GM21526 (cell line): ENCODE data around the gene DLGAP1.
"Not testable (repeated sequence)": the region's sequence is repeated elsewhere in the genome, so short reads cannot be mapped to it uniquely, and the experiment has no call there.

Source experiments
- ATAC-seq: cut with Tn5 transposase; IDR thresholded peaks from one replicate; pipeline ENCODE4 v1.9.1; 2021; ENCODE audit warnings: moderate library complexity; ENCODE audit not compliant: unreplicated experiment, low FRiP score

Gene DLGAP1

DNA sequence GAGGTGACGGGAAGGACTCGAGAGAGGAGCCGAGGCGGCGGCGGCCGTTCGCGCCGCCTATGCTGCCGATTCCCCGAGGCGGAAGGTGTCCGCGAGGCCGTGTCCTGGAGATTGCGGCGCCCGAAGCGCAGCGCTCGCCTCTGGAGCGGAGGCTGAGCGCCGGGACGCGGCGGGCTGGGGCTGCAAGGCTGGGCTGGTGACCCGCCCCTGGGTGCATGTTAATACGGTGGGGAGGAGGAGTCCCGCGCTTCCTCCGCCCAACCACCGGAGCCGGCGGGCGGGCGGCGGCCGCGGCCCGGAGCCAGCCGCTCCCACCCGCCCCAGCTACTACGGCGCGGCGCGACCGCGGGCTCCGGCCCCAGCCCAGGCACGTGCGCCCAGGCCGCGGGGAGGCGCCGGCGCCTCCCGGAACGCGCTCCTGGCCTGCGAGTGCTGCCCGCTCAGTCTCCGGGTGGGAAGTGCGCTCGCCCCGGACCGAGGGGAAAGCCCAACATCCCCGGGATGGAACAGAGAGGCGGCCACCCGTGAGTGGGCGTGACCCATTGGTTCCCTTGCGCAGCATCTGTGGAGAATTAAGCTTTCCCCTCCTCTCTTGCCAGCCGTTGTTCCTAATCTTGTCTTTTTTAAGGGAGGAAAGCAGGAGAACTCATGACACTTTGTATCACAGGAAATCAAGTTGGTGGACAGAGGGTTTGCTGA lies at the start of gene DLGAP1:
Gene DLGAP1 (minus strand): TSS at position 195 of the 699 bp plus-strand sequence.
- peak; percentile 88 for ATAC-seq

GRCh38 chr18:4494703-4495284 lies 39.7 kb upstream of the DLGAP1 start:
- not testable (repeated sequence) for ATAC-seq

GRCh38 chr18:4468511-4468910 lies 13.4 kb upstream of the DLGAP1 start:
- no peak for ATAC-seq

GRCh38 chr18:4454537-4455112 lies 482 bp downstream of the DLGAP1 start:
- peak; percentile 30 for ATAC-seq

DNA sequence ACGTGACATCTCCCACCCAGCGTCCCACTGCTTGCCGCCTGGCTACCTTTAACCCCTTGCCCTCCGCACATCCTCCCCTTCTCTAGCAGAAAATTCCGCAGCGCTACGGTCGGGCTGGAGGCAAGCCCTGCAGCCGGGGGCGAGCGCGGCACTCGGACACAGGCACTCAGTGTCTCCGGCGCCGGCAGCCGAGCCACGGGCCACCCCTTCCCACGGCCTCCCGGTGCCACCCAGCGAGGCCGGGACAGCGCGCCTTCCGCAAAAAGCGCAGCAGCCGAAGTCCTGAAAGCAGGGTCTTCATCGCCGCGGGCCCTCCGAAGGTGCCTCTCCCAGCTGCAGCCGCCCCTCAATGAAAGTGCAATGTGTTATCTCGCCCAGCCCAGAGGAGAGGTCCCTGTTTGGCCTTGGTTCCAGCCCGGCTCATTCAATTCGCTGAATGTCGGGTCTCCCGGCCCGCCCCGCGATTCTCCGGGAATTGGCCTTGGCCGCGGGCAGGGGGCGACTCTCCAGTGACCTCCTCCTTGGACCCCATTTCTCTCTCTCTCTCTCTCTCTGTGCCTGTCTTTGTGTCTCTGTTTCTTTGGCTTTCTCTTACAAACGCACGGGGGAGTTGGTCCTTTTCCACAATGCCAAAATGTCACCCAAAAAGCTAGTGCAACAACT lies 1.1 kb downstream of the DLGAP1 start:
- no peak for ATAC-seq

- no peak for ATAC-seq
Observed at GRCh38 chr18:4453567-4453873, 1.6 kb downstream of the DLGAP1 start.

GRCh38 chr18:4450065-4450658 lies 4.9 kb downstream of the DLGAP1 start:
- no peak for ATAC-seq

- no peak for ATAC-seq
Observed at GRCh38 chr18:4445902-4446301, 9.2 kb downstream of the DLGAP1 start.

DNA sequence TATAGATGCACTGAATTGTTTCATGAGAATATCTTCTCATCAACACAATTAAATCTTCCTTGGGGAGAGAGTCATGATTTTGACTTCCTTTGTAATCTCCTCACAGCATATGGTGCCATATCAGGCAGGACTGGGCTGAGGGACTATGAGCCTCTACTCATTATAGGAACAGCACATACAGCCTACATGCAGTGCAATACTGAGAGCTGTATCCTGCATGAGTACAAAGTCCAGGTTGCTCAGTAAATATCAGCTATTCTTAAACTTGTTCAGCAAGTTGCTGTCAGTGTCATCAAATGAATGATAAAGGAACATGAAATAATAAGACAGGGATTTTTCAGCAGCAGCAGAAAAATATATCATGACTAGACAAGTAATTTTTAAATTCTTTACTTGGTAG lies 10.8 kb downstream of the DLGAP1 start:
- ATAC-seq: no peak

DNA sequence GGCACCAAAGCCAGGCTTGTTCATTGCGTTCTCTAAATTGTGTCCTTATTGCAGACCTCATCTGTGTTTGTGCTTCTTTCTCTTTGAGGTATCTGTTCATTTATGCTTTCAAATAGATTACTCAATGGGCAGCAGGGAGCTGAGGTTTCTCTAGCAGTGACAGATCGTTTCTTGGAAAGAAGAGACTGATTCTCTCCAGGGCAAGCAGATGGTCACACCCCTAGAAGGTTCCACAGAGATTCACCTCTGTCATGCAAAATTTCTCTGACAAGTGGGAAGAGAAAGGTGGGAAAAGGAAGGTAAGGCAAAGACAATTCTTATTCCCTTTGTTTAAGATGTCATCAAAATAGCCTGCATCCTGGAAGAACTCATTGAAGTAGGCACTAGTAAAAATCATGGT lies 14.0 kb downstream of the DLGAP1 start:
- no peak for ATAC-seq

DNA sequence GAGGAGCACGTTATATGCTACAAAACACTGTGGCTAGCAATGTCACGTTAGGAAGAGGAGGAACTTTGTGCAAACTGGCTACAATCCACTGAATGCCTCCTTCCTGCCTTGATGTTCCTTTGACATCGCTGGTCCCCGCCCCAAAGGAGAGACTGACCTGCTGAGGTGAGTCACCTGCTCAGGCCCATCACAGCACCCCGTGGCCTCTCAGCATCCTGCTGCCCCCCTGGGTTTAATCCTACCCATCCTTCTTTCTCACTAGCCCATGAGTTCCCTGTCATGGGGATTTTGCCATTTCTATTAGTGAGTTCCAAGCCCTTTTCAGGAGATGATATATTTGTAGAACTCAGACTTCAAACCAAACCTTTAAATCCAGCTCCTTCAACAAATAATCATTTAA lies 16.2 kb downstream of the DLGAP1 start:
- ATAC-seq: no peak

DNA sequence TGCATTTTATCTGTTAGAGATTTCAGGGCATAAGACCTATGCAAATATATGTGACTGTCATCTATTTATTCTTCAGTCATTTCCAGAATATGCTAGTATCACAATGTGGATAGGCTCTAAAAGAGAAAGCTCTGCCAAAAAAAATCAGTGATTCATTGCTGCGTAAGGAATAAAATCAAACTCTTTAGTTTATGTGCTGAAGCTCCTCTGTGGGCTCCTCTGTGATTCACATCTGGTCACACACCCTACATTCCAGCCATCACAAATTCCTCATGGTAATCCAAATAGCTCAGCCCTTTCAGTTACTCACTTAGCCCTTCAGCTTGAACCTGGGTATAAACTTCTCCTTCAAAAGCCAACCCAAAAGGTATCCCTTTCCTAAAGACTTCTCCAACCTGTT lies 21.4 kb downstream of the DLGAP1 start:
- no peak for ATAC-seq

DNA sequence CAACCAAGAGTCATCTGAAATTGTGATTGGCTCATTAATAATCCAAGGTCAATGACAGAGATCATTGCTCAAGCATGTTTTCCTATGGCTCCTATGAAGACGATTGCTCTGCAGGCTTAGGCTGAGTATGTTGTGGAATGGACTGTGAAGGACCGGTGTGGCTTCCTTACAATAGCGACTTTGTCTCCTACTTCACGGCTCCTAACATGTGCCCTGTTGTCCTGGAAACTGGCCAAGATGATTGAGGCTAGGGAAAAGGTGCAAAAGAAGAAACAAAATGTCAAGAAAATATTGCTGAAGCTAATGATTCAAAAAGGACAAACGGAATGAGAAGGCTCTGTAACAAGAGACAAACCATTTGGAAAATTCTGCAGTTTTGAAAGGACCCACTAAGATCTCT lies 24.3 kb downstream of the DLGAP1 start:
- no peak for ATAC-seq

GRCh38 chr18:4417714-4418113 lies 37.4 kb downstream of the DLGAP1 start:
- no peak for ATAC-seq

GRCh38 chr18:4416976-4417375 lies 38.1 kb downstream of the DLGAP1 start:
- no peak for ATAC-seq

GRCh38 chr18:4412286-4412685 lies 42.8 kb downstream of the DLGAP1 start:
- no peak for ATAC-seq

- ATAC-seq: no peak
Observed at GRCh38 chr18:4406856-4407255, 48.3 kb downstream of the DLGAP1 start.

DNA sequence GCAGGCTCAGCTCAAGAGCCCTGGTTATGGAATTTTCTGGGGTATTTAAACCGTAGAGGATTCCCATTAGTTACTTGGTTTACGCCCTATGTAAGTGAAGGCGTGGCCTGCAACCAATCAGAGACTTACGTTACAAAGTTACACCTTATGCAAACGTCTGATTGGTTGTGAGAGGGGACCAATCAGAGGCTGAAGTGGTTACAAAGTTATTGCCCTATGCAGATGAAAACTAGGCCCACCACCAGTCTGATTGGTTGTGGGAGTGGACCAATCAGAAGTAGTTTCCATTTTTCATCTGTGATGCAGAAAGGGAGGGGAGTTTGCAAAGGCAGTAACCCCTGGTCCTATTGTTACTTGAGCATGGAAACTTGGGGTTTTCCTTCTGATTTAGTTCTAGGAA lies 49.1 kb downstream of the DLGAP1 start:
- no peak for ATAC-seq

DNA sequence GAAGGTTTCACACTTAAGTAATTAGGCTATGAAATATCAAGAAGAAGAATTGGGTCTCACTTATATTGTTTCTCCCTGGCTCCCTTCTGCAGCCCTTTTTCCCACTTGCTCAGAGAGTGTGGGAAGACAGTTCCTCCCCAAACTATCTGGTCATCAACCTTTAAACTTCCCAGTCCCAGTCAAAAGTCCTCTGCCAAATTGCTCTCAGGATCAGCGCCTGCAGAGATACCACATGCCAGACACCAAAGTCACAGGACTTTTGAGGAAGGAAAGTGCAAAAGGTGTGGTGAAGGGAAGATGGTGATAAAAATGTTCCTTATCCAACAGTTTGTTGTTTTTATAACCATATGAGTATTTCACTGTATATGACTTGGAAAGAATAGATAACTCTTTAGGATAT lies 51.3 kb downstream of the DLGAP1 start:
- ATAC-seq: no peak

DNA sequence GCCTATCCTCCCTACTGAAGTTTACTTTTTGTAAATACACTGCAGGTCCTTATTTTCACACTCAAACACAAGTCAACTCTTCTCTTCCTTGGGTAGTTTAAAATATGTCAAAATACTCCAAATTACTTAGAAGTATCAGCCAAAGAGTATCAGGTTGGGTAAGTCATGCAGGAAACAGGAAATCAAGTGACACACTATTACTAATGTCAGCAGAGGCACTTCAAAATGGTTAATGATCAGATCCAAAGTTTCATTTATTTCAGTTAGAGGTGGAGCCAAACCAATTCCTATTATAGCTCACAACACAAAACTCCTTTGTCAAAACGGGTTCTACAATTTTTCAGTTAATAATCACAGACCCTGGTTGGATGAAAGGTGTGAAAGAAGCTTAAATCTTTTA lies 54.2 kb downstream of the DLGAP1 start:
- ATAC-seq: no peak

DNA sequence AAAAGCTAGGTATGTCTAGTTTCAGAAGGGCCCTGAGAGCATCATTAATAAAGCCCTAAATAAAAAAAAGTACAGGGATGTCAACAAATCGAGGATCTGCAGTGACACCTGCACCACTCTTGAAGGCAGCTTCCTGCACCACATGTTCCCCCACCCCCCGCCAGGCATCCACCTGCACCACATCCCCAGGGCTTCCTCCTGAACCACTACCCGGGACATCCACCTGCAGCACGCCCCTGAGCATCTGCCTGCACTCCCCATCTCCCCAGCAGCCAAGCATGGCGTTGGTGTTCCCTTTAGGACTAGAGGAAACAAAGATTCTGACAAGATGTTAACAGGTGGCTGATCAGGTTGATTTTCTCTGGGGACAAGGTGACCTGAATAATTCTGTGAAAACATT lies 55.2 kb downstream of the DLGAP1 start:
- no peak for ATAC-seq
